Spleen (tissue), 7 donors: Measurements from ENCODE around the gene IQGAP1.

Experiments
- POLR2A ChIP-seq, 3 donors: fragments of 450-650 bp; IDR thresholded peaks; one replicate each; pipeline ENCODE4 v1.5.1; 2017; ENCODE audit warnings: antibody characterized with exemption in 3 of 3, mild to moderate bottlenecking in 1 of 3
- POLR2AphosphoS5 ChIP-seq, 3 donors: sonication (generic); formaldehyde crosslinking; IDR thresholded peaks; one replicate each; pipeline ENCODE4 v1.5.1; 2017; ENCODE audit warnings: antibody characterized with exemption in 3 of 3
- TF ChIP-seq, protein P1 (sequence below), 11 experiments: fragments of 200-600 bp in 7 of 11; fragments of 450-650 bp in 4 of 11; sonication (generic) in 4 of 11; IDR thresholded peaks in 8 of 11; conservative IDR thresholded peaks in 3 of 11; 1 replicate in 7 of 11; 2 replicates in 4 of 11; pipeline versions ENCODE4 v1.4.0 to v1.8.0; 2016 to 2021; ENCODE audit warnings: antibody characterized with exemption in 11 of 11, inconsistent platforms in 4 of 11, mild to moderate bottlenecking in 1 of 11
- donor health status: DM: no; HTN: no; CAD: no; lungs with moderate emphysema.
- donor health status: DM: no; HTN: no; CAD: no.
- donor health status: DM: no; HTN: no; CAD: no.

DNA sequence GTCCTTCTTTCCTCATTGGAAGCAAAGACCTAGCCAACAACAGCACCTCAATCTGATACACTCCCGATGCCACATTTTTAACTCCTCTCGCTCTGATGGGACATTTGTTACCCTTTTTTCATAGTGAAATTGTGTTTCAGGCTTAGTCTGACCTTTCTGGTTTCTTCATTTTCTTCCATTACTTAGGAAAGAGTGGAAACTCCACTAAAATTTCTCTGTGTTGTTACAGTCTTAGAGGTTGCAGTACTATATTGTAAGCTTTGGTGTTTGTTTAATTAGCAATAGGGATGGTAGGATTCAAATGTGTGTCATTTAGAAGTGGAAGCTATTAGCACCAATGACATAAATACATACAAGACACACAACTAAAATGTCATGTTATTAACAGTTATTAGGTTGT lies 112.1 kb downstream of the IQGAP1 start:
- TF ChIP-seq, protein P1, sequence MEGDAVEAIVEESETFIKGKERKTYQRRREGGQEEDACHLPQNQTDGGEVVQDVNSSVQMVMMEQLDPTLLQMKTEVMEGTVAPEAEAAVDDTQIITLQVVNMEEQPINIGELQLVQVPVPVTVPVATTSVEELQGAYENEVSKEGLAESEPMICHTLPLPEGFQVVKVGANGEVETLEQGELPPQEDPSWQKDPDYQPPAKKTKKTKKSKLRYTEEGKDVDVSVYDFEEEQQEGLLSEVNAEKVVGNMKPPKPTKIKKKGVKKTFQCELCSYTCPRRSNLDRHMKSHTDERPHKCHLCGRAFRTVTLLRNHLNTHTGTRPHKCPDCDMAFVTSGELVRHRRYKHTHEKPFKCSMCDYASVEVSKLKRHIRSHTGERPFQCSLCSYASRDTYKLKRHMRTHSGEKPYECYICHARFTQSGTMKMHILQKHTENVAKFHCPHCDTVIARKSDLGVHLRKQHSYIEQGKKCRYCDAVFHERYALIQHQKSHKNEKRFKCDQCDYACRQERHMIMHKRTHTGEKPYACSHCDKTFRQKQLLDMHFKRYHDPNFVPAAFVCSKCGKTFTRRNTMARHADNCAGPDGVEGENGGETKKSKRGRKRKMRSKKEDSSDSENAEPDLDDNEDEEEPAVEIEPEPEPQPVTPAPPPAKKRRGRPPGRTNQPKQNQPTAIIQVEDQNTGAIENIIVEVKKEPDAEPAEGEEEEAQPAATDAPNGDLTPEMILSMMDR (IDR thresholded peaks at IDR 0.05 in 8 of 11, conservative IDR thresholded peaks at IDR 0.05 in 3 of 11): no peak
- TF ChIP-seq POLR2A (IDR thresholded peaks at IDR 0.05) (no peak), POLR2AphosphoS5 (IDR thresholded peaks at IDR 0.05) (no peak)
